Upper lobe of left lung (tissue), 6 donors: Measurements from ENCODE around the gene ZC3H7B. TPM values are rescaled to one million over a fixed set of nuclear protein-coding genes. Genes with fewer than 3 reads are reported as not detected.

Experiments
- ATAC-seq, 2 donors: fragments of 200-7000 bp; cut with Tn5 transposase; one replicate each; pipeline ENCODE4 v1.9.1; 2022; ENCODE audit warnings: mild to moderate bottlenecking in 2 of 2, moderate library complexity in 2 of 2; ENCODE audit not compliant: low FRiP score in 2 of 2
- DNase-seq, 2 donors: peaks; one replicate each; pipeline ENCODE4 v3.0.0-alpha.2; 2019 to 2020
- H3K27ac ChIP-seq, 4 donors: fragments of 200-600 bp; sonication (generic); one replicate each; pipeline ENCODE4 v1.5.1; 2016 to 2019
- H3K27me3 ChIP-seq, 4 donors: fragments of 200-600 bp; sonication (generic); one replicate each; pipeline ENCODE4 v1.5.1; 2017 to 2019
- H3K36me3 ChIP-seq, 4 donors: fragments of 200-600 bp; sonication (generic); one replicate each; pipeline ENCODE4 v1.5.1; 2016 to 2019
- H3K4me1 ChIP-seq, 4 donors: fragments of 200-600 bp; sonication (generic); one replicate each; pipeline ENCODE4 v1.5.1; 2018 to 2019
- H3K4me3 ChIP-seq, 4 donors: fragments of 200-600 bp; sonication (generic); one replicate each; pipeline ENCODE4 v1.5.1; 2017 to 2019; ENCODE audit warnings: mild to moderate bottlenecking in 2 of 4, moderate library complexity in 1 of 4
- H3K9me3 ChIP-seq, 4 donors: fragments of 200-600 bp; sonication (generic); one replicate each; pipeline ENCODE4 v1.5.1; 2018 to 2019
- CTCF ChIP-seq, 6 experiments: fragments of 450-650 bp in 4 of 6; fragments of 200-600 bp in 2 of 6; sonication (generic) in 2 of 6; IDR thresholded peaks; one replicate each; pipeline ENCODE4 v1.5.1; 2016 to 2019; ENCODE audit warnings: antibody characterized with exemption in 6 of 6
- EP300 ChIP-seq, 4 donors: sonication (generic); formaldehyde crosslinking; IDR thresholded peaks; one replicate each; pipeline ENCODE4 v1.5.1; 2017; ENCODE audit warnings: antibody characterized with exemption in 4 of 4, control low read depth in 2 of 4
- POLR2A ChIP-seq, 4 donors: fragments of 450-650 bp; IDR thresholded peaks; one replicate each; pipeline ENCODE4 v1.5.1; 2016 to 2017; ENCODE audit warnings: antibody characterized with exemption in 4 of 4, mild to moderate bottlenecking in 2 of 4
- POLR2AphosphoS5 ChIP-seq, 2 donors: sonication (generic); formaldehyde crosslinking; IDR thresholded peaks; one replicate each; pipeline ENCODE4 v1.5.1; 2017; ENCODE audit warnings: antibody characterized with exemption in 2 of 2
- WGBS, 2 donors: methylation state at CpG; one replicate each; pipeline ENCODE4 v1.1.5; 2017 to 2018; 5-methylcytosine and 5-hydroxymethylcytosine counted together
- total RNA-seq, 6 donors: library from RNA; depleted of rRNA in 4 of 6; stranded (reverse); fragments of >200 nt in 4 of 6; gene quantifications; one replicate each; pipeline versions ENCODE4 v1.1.0 to v1.2.1, GENCODE V29; 2016 to 2021
- donor health status: DM: no; HTN: no; CAD: no; lungs with moderate emphysema.
- donor health status: DM: no; HTN: yes; CAD: no; lungs with severe emphysema.

ZC3H7B gene
- total RNA-seq, 6 donors from 2014 or later = 48.2 to 67.4 (median 56.9) TPM

GRCh38 chr22:41369424-41369745 is 68.1 kb downstream of the ZC3H7B start:
- no peaks in the 10 kb centered on the region for H3K9me3 ChIP-seq
- TF ChIP-seq POLR2AphosphoS5 (IDR thresholded peaks at IDR 0.05) = no peak
- no peak for TF ChIP-seq CTCF (IDR thresholded peaks at IDR 0.05)
- TF ChIP-seq EP300 (IDR thresholded peaks at IDR 0.05) = no peak
- TF ChIP-seq POLR2A (IDR thresholded peaks at IDR 0.05) = no peak
- no peaks in the 10 kb centered on the region for H3K36me3 ChIP-seq
- ATAC-seq (no peak), DNase-seq (no peak)
- 44 to 56% methylated on average over 3 of the region's 3 CpGs for WGBS, 2 donors
- no peaks in the 10 kb centered on the region for H3K27me3 ChIP-seq
- peak overlapping the region in 2 of 4 donors; percentile 58 to 62 for H3K4me3 ChIP-seq
- H3K27ac ChIP-seq = peak overlapping the region in 3 of 4 donors; percentile 76 to 91 (median 79)
- peaks cover 30 to 51% (median 39%) of the 10 kb centered on the region in 4 donors for H3K4me1 ChIP-seq

GRCh38 chr22:41369837-41370236 is 68.5 kb downstream of the ZC3H7B start:
- DNase-seq (no peak), ATAC-seq (no peak)
- no peaks in the 10 kb centered on the region for H3K36me3 ChIP-seq
- H3K27me3 ChIP-seq = no peaks in the 10 kb centered on the region
- no peak for TF ChIP-seq EP300 (IDR thresholded peaks at IDR 0.05)
- no peak for TF ChIP-seq CTCF (IDR thresholded peaks at IDR 0.05)
- TF ChIP-seq POLR2A (IDR thresholded peaks at IDR 0.05) = no peak
- H3K9me3 ChIP-seq = no peaks in the 10 kb centered on the region
- H3K27ac ChIP-seq = peak overlapping the region in 2 of 4 donors; percentile 76 to 79
- 69 to 73% methylated on average over 9 of the region's 9 CpGs for WGBS, 2 donors
- H3K4me1 ChIP-seq = peaks cover 30 to 51% (median 39%) of the 10 kb centered on the region in 4 donors
- peak overlapping the region in 1 of 4 donors; percentile 62 for H3K4me3 ChIP-seq

GRCh38 chr22:41377846-41378245 is 76.5 kb downstream of the ZC3H7B start:
- Histone ChIP-seq H3K27me3 (no peaks in the 10 kb centered on the region), H3K4me1 (peaks cover 8 to 24% (median 21%) of the 10 kb centered on the region in 4 donors), H3K36me3 (no peaks in the 10 kb centered on the region), H3K9me3 (no peaks in the 10 kb centered on the region), H3K4me3 (no peak overlapping the region), H3K27ac (no peak overlapping the region)
- TF ChIP-seq POLR2A (IDR thresholded peaks at IDR 0.05) (no peak), EP300 (IDR thresholded peaks at IDR 0.05) (no peak), POLR2AphosphoS5 (IDR thresholded peaks at IDR 0.05) (no peak), CTCF (IDR thresholded peaks at IDR 0.05) (no peak)
- DNase-seq (no peak), ATAC-seq (no peak)
- 47 to 54% methylated on average over 6 of the region's 6 CpGs for WGBS, 2 donors

- DNase-seq = peak in 1 of 2 donors; percentile 84
- WGBS, 2 donors = 2 to 4% methylated on average over 3 to 18 of the region's 22 CpGs
- no peaks in the 10 kb centered on the region for H3K9me3 ChIP-seq
- H3K36me3 ChIP-seq = no peaks in the 10 kb centered on the region
- no peaks in the 10 kb centered on the region for H3K27me3 ChIP-seq
- peak overlapping the region; percentile 95 to 98 (median 96) for H3K27ac ChIP-seq
- H3K4me1 ChIP-seq = peaks cover 11 to 30% (median 23%) of the 10 kb centered on the region in 4 donors
- TF ChIP-seq POLR2A (IDR thresholded peaks at IDR 0.05) (peak in 3 of 4 donors; percentile 35 to 73 (median 66)), EP300 (IDR thresholded peaks at IDR 0.05) (peak in 3 of 4 donors; percentile 32 to 68 (median 33)), POLR2AphosphoS5 (IDR thresholded peaks at IDR 0.05) (peak; percentile 42 to 89), CTCF (IDR thresholded peaks at IDR 0.05) (no peak)
- peak overlapping the region; percentile 3 to 97 (median 94) for H3K4me3 ChIP-seq
- ATAC-seq = peak; percentile 82 to 85
Measured at GRCh38 chr22:41380993-41381328, 79.6 kb downstream of the ZC3H7B start.
